Right lobe of liver (tissue), 4 donors: ENCODE measurements around the gene ARFGEF3.

Experiments
- POLR2A ChIP-seq: fragments of 450-650 bp; IDR thresholded peaks from one replicate; pipeline ENCODE4 v1.6.1; 2017; ENCODE audit warnings: antibody characterized with exemption, mild to moderate bottlenecking
- TF ChIP-seq, protein P1 (sequence below), 4 donors: fragments of 200-600 bp in 3 of 4; fragments of 450-650 bp in 1 of 4; IDR thresholded peaks; one replicate each; pipeline versions ENCODE4 v1.5.1 to v1.8.0; 2016 to 2022; ENCODE audit warnings: antibody characterized with exemption in 4 of 4, mild to moderate bottlenecking in 2 of 4
- donor health status: DM: no; HTN: no; CAD: no.
- donor health status: DM: no; HTN: no; CAD: no.
- donor health status: DM: no; HTN: yes; CAD: no.

- TF ChIP-seq, protein P1, sequence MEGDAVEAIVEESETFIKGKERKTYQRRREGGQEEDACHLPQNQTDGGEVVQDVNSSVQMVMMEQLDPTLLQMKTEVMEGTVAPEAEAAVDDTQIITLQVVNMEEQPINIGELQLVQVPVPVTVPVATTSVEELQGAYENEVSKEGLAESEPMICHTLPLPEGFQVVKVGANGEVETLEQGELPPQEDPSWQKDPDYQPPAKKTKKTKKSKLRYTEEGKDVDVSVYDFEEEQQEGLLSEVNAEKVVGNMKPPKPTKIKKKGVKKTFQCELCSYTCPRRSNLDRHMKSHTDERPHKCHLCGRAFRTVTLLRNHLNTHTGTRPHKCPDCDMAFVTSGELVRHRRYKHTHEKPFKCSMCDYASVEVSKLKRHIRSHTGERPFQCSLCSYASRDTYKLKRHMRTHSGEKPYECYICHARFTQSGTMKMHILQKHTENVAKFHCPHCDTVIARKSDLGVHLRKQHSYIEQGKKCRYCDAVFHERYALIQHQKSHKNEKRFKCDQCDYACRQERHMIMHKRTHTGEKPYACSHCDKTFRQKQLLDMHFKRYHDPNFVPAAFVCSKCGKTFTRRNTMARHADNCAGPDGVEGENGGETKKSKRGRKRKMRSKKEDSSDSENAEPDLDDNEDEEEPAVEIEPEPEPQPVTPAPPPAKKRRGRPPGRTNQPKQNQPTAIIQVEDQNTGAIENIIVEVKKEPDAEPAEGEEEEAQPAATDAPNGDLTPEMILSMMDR (IDR thresholded peaks at IDR 0.05): no peak
- no peak for TF ChIP-seq POLR2A
Measured at GRCh38 chr6:138323821-138324220, 162.1 kb downstream of the ARFGEF3 start.
